Panc1 (cell line): ENCODE measurements around the gene ARFIP2. TPM values are rescaled to one million over a fixed set of nuclear protein-coding genes. Genes with fewer than 3 reads are reported as not detected.

ENCODE experiments used
- ATAC-seq: fragments of 200-7000 bp; cut with Tn5 transposase; 2 replicates; pipeline ENCODE4 v1.9.1; 2020; ENCODE audit warnings: mild to moderate bottlenecking, moderate library complexity
- BruUV-seq: library from RNA; stranded (reverse); fragments of 400-500 nt; replicated peaks from 2 replicates; lab custom pipeline; 2021; lab: Mats Ljungman, UMichigan
- CTCF ChIA-PET: fragments of 300-600 bp; sonication (Branson Sonifier 250); formaldehyde crosslinking; loops from one replicate; lab custom pipeline; 2022; ENCODE audit warnings: antibody characterized with exemption; lab: Charles Lee
- POLR2A ChIA-PET: fragments of 300-600 bp; sonication (Branson Sonifier 250); formaldehyde crosslinking; loops from one replicate; lab custom pipeline; 2022; ENCODE audit warnings: antibody characterized with exemption; lab: Charles Lee
- DNase-seq: peaks from one replicate; pipeline ENCODE4 v3.0.0-alpha.2; 2010; ENCODE audit warnings: low read depth, low spot score
- H3K27ac ChIP-seq: 2 replicates; pipeline ENCODE4 v1.5.1; 2011; ENCODE audit warnings: mild to moderate bottlenecking, low read length, inconsistent platforms
- H3K27me3 ChIP-seq: fragments of 200-500 bp; sonication (Bioruptor generic); 2 replicates; pipeline ENCODE4 v1.6.0; 2014; ENCODE audit warnings: low read length, inconsistent platforms; ENCODE audit not compliant: control insufficient read depth, insufficient read depth
- H3K36me3 ChIP-seq: fragments of 200-500 bp; sonication (Bioruptor generic); 2 replicates; pipeline ENCODE4 v1.5.1; 2014; ENCODE audit warnings: inconsistent platforms, mild to moderate bottlenecking, low read length, moderate library complexity; ENCODE audit not compliant: control insufficient read depth, insufficient read depth
- H3K4me1 ChIP-seq: 2 replicates; pipeline ENCODE4 v1.5.1; 2011; ENCODE audit warnings: inconsistent platforms, mild to moderate bottlenecking, low read length, moderate library complexity; ENCODE audit not compliant: control insufficient read depth, insufficient read depth
- H3K4me3 ChIP-seq, 2 experiments: 2 replicates each; pipeline ENCODE4 v1.5.1; 2011 to 2012; ENCODE audit warnings: low read depth in 2 of 2, low read length in 2 of 2, mild to moderate bottlenecking in 2 of 2, inconsistent platforms in 1 of 2, moderate library complexity in 1 of 2
- H3K9me3 ChIP-seq: fragments of 200-500 bp; sonication (Bioruptor generic); 2 replicates; pipeline ENCODE4 v1.5.1; 2014; ENCODE audit warnings: low read depth, mild to moderate bottlenecking, inconsistent platforms, low read length, moderate library complexity; ENCODE audit not compliant: control insufficient read depth, insufficient read depth
- CTCF ChIP-seq: fragments of 450-650 bp; IDR thresholded peaks from 2 replicates; pipeline ENCODE4 v1.5.1; 2017; ENCODE audit warnings: mild to moderate bottlenecking
- POLR2AphosphoS5 ChIP-seq: IDR thresholded peaks from 2 replicates; pipeline ENCODE4 v1.6.1; 2012; ENCODE audit warnings: mild to moderate bottlenecking, low read depth, low read length, moderate library complexity
- SIN3A ChIP-seq: IDR thresholded peaks from 2 replicates; pipeline ENCODE4 v1.6.1; 2012; ENCODE audit warnings: low read depth, mild to moderate bottlenecking, low read length, moderate library complexity, borderline replicate concordance; ENCODE audit not compliant: insufficient read depth
- TCF7L2 ChIP-seq: IDR thresholded peaks from 2 replicates; pipeline ENCODE4 v1.6.1; 2011; ENCODE audit warnings: mild to moderate bottlenecking, low read depth, low read length, inconsistent platforms
- in situ Hi-C: cut with HindIII; loops from 2 replicates; pipeline ENCODE4 v1.10.0; 2016; ENCODE audit warnings: low sequenced_read_pairs, low pct_unique_long_range_greater_than_20kb
- intact Hi-C: fragments of 100-400 bp; cut with micrococcal nuclease; formaldehyde crosslinking; loops from one replicate; pipeline ENCODE4 v1.10.0; 2022; ENCODE audit not compliant: unreplicated experiment
- total RNA-seq: library from RNA; stranded (reverse); gene quantifications from one replicate; pipeline ENCODE4 v1.2.1, GENCODE V29; 2021; ENCODE audit not compliant: unreplicated experiment
- TF ChIP-seq, protein P1 (sequence below), 2 experiments: IDR thresholded peaks; 2 replicates each; pipeline ENCODE4 v1.6.1; 2011 to 2012; ENCODE audit warnings: low read depth in 2 of 2, control low read depth in 1 of 2, low read length in 1 of 2, mild to moderate bottlenecking in 1 of 2, moderate library complexity in 1 of 2; ENCODE audit not compliant: insufficient read depth in 1 of 2

ARFIP2 gene
- total RNA-seq, 1 experiment from 2014 or later, result 116 TPM

- H3K27me3 ChIP-seq, result no peaks in the 10 kb centered on the region
- intact Hi-C loops, result no loop called here
- CTCF ChIA-PET, result interaction anchor here (0.7 to 1.5 kb wide), 2 partner anchors 119 kb away, joined by 4 to 5 read pairs; no protein-coding TSS in a partner anchor
Measured at GRCh38 chr11:6498544-6498943, 17.4 kb upstream of the ARFIP2 start.

GRCh38 chr11:6498121-6498520 lies 17.0 kb upstream of the ARFIP2 start:
- DNase-seq (no peak), ATAC-seq (0 out of 2 replicates have a peak, but pooled peaks have one; percentile 11)
- Histone ChIP-seq H3K4me3 (no peak overlapping the region), H3K36me3 (0 out of 2 replicates have a peak, but pooled peaks cover 2% of the 10 kb centered on the region), H3K27me3 (no peaks in the 10 kb centered on the region), H3K4me1 (no peaks in the 10 kb centered on the region), H3K27ac (no peak overlapping the region), H3K9me3 (no peaks in the 10 kb centered on the region)
- POLR2A ChIA-PET, result interaction anchor here (0.6 to 1.6 kb wide), 2 partner anchors 17 to 199 kb away, joined by 4 to 10 read pairs; partner anchors contain the start of genes ARFIP2 and TIMM10B
- CTCF ChIA-PET, result interaction anchor here (1.5 kb wide), 1 partner anchor 119 kb away, joined by 5 read pairs; no protein-coding TSS in a partner anchor
- in situ Hi-C loops, result no loop called here
- intact Hi-C loops, result no loop called here
- TF ChIP-seq POLR2AphosphoS5 (no peak), CTCF (no peak)
- no TSS peak for BruUV-seq

More at GRCh38 chr11:6498544-6498943, 17.4 kb upstream of the ARFIP2 start:
- no TSS peak for BruUV-seq
- ATAC-seq (no peak), DNase-seq (no peak)
- Histone ChIP-seq H3K9me3 (no peaks in the 10 kb centered on the region), H3K27ac (no peak overlapping the region), H3K4me3 (no peak overlapping the region), H3K4me1 (no peaks in the 10 kb centered on the region), H3K36me3 (no peaks in the 10 kb centered on the region)
- in situ Hi-C loops, result no loop called here
- no peak for TF ChIP-seq POLR2AphosphoS5
- TF ChIP-seq CTCF, result no peak
- TF ChIP-seq, protein P1, sequence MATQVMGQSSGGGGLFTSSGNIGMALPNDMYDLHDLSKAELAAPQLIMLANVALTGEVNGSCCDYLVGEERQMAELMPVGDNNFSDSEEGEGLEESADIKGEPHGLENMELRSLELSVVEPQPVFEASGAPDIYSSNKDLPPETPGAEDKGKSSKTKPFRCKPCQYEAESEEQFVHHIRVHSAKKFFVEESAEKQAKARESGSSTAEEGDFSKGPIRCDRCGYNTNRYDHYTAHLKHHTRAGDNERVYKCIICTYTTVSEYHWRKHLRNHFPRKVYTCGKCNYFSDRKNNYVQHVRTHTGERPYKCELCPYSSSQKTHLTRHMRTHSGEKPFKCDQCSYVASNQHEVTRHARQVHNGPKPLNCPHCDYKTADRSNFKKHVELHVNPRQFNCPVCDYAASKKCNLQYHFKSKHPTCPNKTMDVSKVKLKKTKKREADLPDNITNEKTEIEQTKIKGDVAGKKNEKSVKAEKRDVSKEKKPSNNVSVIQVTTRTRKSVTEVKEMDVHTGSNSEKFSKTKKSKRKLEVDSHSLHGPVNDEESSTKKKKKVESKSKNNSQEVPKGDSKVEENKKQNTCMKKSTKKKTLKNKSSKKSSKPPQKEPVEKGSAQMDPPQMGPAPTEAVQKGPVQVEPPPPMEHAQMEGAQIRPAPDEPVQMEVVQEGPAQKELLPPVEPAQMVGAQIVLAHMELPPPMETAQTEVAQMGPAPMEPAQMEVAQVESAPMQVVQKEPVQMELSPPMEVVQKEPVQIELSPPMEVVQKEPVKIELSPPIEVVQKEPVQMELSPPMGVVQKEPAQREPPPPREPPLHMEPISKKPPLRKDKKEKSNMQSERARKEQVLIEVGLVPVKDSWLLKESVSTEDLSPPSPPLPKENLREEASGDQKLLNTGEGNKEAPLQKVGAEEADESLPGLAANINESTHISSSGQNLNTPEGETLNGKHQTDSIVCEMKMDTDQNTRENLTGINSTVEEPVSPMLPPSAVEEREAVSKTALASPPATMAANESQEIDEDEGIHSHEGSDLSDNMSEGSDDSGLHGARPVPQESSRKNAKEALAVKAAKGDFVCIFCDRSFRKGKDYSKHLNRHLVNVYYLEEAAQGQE (IDR thresholded peaks at IDR 0.05; ENCODE audit: insufficient read depth in 1 of 2, low read depth in 2 of 2, low read length in 1 of 2), result no peak
- TF ChIP-seq SIN3A, result no peak
- TF ChIP-seq TCF7L2, result no peak
- POLR2A ChIA-PET, result interaction anchor here (1.6 kb wide), 1 partner anchor 17 kb away, joined by 4 read pairs; the partner anchor contains the start of genes ARFIP2 and TIMM10B
